ENCODE data around the gene CFAP91.

CFAP91 gene

DNA sequence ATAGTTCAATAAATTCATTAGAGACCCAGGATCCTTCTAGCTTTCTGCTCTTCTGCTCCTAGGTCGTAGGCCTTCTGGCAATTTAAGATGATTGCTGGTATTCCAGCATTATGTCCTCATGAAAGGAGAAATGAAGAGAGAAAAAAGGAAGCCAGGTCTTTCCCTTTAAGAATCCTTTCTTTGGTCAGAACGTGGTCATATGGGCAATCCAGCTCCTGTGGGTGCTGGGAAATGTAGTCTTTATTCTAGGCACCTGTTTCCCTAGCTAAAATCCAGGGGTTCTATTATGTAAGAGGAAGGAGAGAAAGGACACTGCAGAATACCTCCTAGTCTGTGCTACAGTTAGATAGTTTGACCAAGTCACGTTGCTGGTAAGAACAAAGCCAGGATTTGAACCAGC lies 43.6 kb downstream of the CFAP91 start:
- no peak for DNase-seq

DNA sequence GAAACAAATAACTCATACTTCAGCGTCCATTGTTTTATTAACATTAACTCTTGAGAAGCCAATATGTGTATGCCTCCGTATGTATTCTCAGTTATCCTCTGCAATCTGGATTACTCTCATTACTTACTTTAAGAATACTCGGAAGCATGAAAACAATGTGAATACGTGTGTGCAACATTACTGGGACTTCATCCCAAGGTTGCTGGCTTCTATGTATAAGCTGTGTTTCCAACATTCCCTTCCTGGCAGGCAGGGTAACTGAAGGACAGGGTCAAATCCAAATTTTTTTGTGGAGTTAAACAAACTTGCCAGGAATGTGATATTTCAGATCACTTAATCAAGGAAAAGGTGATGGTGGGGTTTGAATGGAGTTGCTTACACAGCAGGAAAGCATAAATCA lies 44.5 kb downstream of the CFAP91 start:
- DNase-seq, result no peak

DNA sequence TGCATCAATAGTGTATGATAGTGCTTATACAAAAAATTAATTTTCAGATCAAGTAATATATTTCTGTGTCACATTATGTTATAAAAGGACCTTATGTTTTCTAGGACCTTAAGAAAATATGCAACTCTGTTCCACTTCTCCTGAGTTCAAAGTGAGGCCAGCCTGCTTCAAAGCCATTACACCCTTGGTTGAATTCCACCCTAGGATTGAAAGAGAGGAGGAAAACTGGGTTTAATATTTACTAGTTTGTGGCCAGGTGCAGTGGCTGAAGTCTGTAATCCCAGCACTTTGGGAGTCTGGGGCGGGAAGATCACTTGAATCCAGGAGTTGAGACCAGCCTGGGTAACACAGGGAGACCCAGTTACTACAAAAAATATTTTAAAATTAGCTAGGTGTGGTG lies 46.2 kb downstream of the CFAP91 start:
- no peak for DNase-seq

DNA sequence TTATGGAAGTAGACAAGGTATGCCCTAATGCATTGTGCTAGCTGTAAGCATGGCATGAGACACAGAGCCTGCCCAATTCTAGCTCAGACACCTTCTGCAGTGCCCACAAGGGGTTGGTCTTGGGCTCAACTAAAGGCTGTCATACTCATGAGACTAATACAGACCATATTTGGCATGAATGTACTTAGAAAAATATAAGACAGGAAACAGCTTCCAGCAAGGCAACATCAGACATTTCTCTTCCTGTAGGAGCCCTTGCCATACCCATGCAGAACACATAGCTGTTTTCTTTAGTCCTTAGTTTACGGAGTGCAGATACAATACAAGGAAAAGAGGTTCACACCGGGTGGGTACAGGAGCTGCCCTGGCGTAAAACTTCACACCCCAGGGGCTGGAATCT lies 48.6 kb downstream of the CFAP91 start:
- DNase-seq, result no peak

Data from activated CD8-positive, alpha-beta memory T cell treated with anti-CD3 and anti-CD28 coated beads for 24 hours (primary cell).